ENCODE data around the gene OGG1. TPM values are rescaled to one million over a fixed set of nuclear protein-coding genes. Genes with fewer than 3 reads are reported as not detected.
A peak's percentile ranks its signal among the peaks of the same experiment; 100 is the strongest.
"Not testable (repeated sequence)": the region's sequence is repeated elsewhere in the genome, so short reads cannot be mapped to it uniquely, and the experiment has no call there.

Gene OGG1
- total and polyA plus RNA-seq, 11 donors, result 6.2 to 14.8 (median 9.5) TPM

- no peak for ATAC-seq
- 69 to 74% (median 73%) methylated on average over 5 of the region's 5 CpGs for WGBS, 4 donors
- H3K4me1 ChIP-seq, result peaks cover 0 to 46% (median 31%) of the 10 kb centered on the region in 12 donors
Observed at GRCh38 chr3:9769012-9769411, 19.3 kb downstream of the OGG1 start.

DNA sequence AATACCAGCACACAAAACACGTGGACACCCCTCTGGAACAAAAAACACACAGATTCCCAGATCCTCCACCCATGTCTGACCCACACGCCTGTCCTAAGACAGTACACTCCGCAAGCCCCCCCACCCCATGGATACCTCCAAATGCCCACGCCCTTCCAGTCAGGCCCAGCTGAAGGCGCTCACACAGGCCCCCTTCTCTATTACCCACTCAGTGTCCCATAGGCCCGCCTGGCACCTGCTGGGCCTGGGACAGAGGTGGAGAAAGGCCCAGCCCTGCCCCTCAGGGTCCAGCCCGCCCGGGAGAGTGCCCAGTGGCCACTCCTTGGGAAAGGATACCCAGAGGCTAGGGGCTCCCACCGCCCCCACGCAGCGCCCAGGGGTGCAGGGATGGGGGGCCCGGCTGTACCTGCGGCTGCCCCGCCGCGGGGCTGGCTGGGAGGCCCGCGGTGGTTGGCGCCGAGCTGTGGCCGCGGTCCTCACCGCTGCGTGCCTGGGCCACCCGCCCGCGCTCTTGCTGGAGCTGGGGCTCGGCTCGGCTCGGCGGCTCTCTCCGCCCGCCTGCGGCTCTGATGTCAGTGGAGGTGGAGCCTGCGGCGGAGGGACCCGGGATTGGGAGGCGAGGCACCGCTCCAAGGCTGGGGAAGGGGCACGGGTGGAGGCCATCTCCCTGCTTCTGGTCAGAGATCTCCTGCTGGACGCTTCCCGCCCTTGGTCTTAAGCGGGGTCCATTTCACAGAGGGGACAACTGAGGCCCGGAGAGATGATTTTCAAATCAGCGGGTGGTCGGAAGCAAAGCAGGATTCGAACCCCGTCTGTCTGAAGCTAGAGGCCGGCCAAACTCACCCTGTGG lies 19.9 kb downstream of the OGG1 start, which contains the start of gene CAMK1:
CAMK1 (minus strand) TSS at position 522 of the 850 bp plus-strand sequence. CDS start 2,198 bp downstream, outside the sequence.
- DNase-seq (peak; percentile 85 to 93 (median 88)), ATAC-seq (peak; percentile 78 to 96 (median 92))
- Histone ChIP-seq H3K27me3 (no peaks in the 10 kb centered on the region), H3K4me1 (peaks cover 0 to 46% (median 31%) of the 10 kb centered on the region in 12 donors), H3K4me3 (peak within 1 kb of the TSS; percentile 58 to 96 (median 78)), H3K27ac (peak within 1 kb of the TSS; percentile 51 to 90 (median 84)), H3K36me3 (peaks cover 0 to 16% (median 4%) of the 10 kb centered on the region in 9 donors), H3K9me3 (no peaks in the 10 kb centered on the region)
- peak in 1 of 2 donors; percentile 86 for TF ChIP-seq POLR2A (IDR thresholded peaks at IDR 0.05)
- TF ChIP-seq, protein P1, sequence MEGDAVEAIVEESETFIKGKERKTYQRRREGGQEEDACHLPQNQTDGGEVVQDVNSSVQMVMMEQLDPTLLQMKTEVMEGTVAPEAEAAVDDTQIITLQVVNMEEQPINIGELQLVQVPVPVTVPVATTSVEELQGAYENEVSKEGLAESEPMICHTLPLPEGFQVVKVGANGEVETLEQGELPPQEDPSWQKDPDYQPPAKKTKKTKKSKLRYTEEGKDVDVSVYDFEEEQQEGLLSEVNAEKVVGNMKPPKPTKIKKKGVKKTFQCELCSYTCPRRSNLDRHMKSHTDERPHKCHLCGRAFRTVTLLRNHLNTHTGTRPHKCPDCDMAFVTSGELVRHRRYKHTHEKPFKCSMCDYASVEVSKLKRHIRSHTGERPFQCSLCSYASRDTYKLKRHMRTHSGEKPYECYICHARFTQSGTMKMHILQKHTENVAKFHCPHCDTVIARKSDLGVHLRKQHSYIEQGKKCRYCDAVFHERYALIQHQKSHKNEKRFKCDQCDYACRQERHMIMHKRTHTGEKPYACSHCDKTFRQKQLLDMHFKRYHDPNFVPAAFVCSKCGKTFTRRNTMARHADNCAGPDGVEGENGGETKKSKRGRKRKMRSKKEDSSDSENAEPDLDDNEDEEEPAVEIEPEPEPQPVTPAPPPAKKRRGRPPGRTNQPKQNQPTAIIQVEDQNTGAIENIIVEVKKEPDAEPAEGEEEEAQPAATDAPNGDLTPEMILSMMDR (IDR thresholded peaks at IDR 0.05), result no peak
- 3 to 22% (median 5%) methylated on average over 11 to 49 of the region's 49 CpGs for WGBS, 4 donors
- intact Hi-C loops (cut with DNase I), result loop anchor here in 2 of 10 donors (1.0 to 2.0 kb wide), 2 partner anchors 19 to 23 kb away; partner anchors contain the start of genes ARPC4 (in 1 of the 2) and TADA3 (in 1 of the 2)

More at GRCh38 chr3:9769012-9769411, 19.3 kb downstream of the OGG1 start:
- H3K36me3 ChIP-seq, result peaks cover 0 to 21% (median 8%) of the 10 kb centered on the region in 9 donors
- no peaks in the 10 kb centered on the region for H3K9me3 ChIP-seq
- no peaks in the 10 kb centered on the region for H3K27me3 ChIP-seq
- intact Hi-C loops (cut with DNase I), result loop anchor here in 2 of 10 donors (1.0 to 2.0 kb wide), 2 partner anchors 19 to 24 kb away; partner anchors contain the start of genes ARPC4 (in 1 of the 2) and TADA3 (in 1 of the 2)
- H3K4me3 ChIP-seq, result peak overlapping the region; percentile 58 to 96 (median 78)
- no peak for DNase-seq
- TF ChIP-seq POLR2A (IDR thresholded peaks at IDR 0.05), result no peak
- TF ChIP-seq, protein P1 (IDR thresholded peaks at IDR 0.05), result no peak
- H3K27ac ChIP-seq, result peak overlapping the region in 9 of 12 donors; percentile 67 to 90 (median 86)

GRCh38 chr3:9770276-9770812 lies 20.6 kb downstream of the OGG1 start:
- TF ChIP-seq POLR2A (IDR thresholded peaks at IDR 0.05), result no peak
- TF ChIP-seq, protein P1 (IDR thresholded peaks at IDR 0.05), result no peak
- Histone ChIP-seq H3K4me3 (peak overlapping the region; percentile 58 to 96 (median 78)), H3K36me3 (peaks cover 0 to 12% (median 0%) of the 10 kb centered on the region in 9 donors), H3K27me3 (no peaks in the 10 kb centered on the region), H3K9me3 (no peaks in the 10 kb centered on the region), H3K4me1 (peaks cover 0 to 46% (median 31%) of the 10 kb centered on the region in 12 donors), H3K27ac (peak overlapping the region; percentile 51 to 90 (median 84))
- DNase-seq (peak; percentile 83 to 93 (median 87)), ATAC-seq (peak in 3 of 4 donors; percentile 19 to 45 (median 35))
- WGBS, 4 donors, result 11 to 18% (median 15%) methylated on average over 15 of the region's 15 CpGs
- intact Hi-C loops (cut with DNase I), result no loop called here

DNA sequence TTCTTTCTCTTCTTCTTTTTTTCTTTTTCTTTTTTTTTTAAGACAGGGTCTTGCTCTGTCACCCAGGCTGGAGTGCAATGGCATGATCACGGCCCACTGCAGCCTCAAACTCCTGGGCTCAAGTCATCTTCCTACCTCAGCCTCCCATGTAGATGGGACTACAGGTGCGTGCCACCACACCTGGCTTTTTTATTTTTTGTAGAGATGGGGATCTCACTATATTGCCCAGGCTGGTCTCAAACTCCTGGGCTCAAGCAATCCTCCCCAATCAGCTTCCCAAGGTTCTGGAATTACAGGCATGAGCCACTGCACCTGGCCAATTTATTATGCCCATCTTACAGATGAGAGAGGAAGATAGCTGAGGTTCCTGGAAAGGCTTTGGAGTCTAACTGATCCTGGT lies 21.3 kb downstream of the OGG1 start:
- H3K27ac ChIP-seq, result peak overlapping the region in 9 of 12 donors; percentile 48 to 90 (median 86)
- H3K4me1 ChIP-seq, result peaks cover 0 to 46% (median 31%) of the 10 kb centered on the region in 12 donors
- H3K27me3 ChIP-seq; intact Hi-C loops (cut with DNase I); H3K36me3 ChIP-seq; DNase-seq; H3K9me3 ChIP-seq; H3K4me3 ChIP-seq; ATAC-seq: not testable (repeated sequence)
- WGBS, 4 donors, result 88 to 97% (median 92%) methylated on average over 2 of the region's 2 CpGs
